HG03565 (cell line): ENCODE results near the gene HS2ST1.

Experiments used
- ATAC-seq: cut with Tn5 transposase; IDR thresholded peaks from one replicate; pipeline ENCODE4 v1.9.1; 2021; ENCODE audit warnings: mild to moderate bottlenecking, moderate library complexity; ENCODE audit not compliant: unreplicated experiment

Gene HS2ST1

DNA sequence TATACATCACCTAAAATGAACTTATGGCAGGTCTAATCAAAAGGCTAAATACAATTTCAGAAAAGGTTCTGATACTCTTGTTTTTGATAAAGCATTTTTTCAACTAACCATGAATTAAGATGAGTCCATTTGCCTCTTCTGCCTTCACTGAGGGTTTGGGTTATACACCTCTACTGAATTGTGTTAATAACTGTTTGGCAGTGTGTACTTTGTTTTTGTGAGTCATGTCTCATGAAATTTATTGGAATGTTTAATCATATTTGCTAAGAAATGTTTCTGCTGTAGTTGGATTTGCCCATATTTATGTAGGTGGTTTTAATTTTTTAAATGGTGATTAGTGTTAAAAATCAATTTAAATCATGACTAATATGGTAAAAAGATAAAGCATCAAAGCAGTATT, 190.5 kb downstream of the HS2ST1 start:
- ATAC-seq, result no peak

DNA sequence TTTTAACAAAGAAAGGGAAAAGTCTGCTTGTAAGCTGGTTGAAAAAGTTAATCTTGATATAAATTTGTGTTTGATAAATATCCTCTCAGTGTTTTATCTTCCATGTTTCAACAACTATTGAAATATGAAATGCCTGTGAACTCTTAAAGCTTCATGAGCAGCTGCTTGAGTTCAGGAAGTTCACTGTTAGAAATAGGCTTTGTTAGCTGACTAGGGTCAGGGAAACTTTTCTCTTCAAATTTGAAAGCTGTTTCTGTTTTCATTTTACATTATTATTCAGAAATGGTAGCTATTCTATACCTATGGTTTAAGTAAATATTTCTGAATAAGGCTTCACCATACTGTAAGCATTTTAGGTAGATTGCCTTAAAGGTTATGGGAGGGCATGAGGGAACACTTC, 191.7 kb downstream of the HS2ST1 start:
- no peak for ATAC-seq

DNA sequence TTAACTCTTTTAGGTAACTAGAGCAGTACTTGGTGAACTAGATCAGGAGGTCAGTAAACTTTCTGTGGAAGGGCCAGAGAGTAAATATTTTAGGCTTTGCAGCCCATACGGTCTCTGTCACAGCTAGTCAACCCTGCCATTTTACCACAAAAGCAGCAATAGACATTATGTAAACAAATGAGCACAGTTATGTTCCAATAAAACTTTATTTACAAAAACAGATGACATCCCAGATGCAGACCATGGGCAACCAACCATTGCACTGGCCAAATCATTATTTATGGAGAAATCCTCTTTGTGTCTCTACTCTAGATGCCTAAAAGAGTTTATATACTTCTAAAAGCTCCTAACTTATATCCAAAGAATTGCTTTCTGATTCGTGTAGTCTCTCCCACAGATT, 192.4 kb downstream of the HS2ST1 start:
- ATAC-seq, result no peak

DNA sequence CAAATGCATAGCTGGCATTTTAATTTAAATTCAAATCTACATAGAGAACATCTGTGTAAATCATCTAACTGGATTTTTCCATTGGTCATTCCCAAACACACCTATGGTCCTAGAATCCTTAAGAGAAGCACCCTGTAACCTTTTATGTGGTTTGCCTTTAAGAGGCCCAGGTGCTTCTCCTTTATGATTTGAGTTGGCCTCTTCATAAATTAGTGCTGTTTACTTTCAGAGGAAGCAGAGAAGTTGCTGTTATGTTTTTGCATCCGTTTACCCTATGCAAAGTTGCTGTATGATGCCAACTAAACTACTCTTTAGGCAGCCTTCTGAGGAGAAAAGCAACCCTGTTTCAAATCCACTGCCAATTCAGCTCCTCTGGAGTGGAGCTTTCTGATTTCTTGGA, 193.8 kb downstream of the HS2ST1 start:
- ATAC-seq, result no peak

DNA sequence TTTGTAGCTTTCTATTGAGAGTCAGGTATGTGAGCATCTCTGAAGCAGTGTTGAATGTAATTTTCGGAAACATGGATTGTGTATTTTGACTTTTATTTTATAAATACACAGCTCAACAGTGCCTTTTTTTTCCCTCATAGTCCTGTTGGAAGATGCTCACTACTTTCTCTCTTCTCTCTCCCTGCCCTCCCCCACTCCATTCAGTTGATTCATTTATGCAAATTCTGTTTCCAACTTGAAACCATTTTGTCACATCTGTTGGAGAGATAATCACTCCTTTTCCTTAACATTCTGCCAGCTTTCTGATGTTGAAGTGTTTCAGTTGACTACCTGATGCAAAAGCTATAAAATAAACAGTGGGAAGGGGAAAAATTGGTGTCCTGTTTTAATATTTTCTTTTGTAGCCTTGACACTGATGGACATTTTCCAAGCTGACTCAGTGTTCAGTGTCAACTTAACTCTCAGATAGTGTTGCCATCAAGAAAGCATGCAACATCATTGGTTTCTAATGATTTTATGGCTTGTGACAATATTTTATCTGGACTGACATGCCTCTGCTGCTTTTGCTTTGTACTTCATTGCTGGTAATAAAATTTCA, 194.5 kb downstream of the HS2ST1 start:
- no peak for ATAC-seq

DNA sequence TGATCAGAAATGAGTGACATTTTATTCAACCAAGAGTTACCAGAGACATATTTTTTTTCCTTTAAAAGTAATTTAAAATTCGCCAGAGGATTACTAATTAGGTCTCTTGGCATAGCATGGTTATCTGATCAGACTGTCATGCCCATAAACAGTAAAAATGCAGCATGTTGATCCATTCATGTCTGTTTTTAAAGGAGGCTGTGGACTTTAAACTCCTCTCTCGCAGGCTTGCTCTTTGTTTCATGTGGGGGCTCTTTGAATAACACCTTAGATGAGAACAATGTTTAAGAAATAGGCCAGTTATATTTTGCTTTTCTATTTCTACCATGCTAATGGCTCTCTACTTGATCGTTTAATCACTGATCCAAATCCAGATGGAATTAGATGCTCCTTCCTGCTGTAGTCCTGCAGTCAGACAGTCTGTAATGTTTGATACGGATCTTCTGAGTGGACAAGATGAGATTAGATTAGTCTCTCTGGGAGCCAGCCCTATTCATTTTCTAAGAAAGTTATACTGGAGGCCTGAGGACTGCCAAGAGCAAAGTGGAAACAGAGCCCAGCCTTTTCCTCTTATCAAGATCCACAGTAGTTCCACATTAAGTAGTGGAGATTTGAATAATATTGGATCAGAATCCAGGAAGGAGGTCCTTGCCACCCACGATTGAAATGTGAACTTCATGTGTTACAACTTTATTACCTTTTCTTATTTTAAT, 197.4 kb downstream of the HS2ST1 start:
- ATAC-seq, result no peak

DNA sequence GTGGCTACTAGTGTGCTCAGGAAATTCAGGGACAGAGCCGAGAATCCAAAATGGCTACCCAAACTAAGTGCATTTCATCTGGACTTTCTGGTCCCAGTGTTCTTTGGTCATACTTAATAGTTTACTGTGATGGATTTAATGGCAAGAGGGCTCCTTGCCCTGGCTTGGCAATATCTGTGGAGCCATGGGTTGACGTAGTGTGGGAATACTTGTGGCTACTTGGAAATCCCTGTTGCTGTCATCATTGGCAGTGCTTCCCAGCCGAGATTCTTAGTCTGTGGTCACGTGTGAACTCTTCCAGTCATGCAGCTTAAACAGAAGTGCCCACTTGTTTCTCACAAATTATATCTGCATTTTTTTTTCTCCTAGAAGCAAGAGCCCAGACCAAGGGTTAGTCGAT, 198.9 kb downstream of the HS2ST1 start:
- no peak for ATAC-seq

DNA sequence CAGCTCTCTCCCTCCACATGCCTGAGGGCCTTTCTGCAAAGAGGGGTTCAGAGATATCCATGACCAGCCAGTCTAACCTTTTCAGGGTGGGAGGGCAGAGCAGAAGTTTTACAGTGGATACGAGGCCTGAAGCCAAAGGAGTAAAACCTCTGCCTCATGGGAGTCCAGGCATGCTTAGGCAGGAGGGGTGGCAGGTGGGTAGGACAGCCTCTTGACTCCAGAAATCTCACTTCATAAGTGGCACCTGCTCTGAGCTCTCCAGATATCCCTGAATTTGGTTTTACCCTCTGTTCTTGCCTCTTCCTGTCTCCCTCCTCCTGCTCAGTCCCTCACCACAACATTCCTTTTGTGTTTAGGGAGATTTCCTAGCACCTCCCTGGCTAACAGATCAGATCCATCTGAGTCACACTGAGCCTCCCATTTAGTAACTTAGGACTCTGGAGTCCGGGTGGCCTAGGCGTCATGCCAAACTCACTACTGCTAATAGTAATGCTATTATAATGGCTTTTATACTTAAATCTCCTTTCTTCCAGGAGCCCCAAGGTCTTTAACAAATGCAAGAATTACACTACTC, 201.0 kb downstream of the HS2ST1 start:
- ATAC-seq, result no peak

DNA sequence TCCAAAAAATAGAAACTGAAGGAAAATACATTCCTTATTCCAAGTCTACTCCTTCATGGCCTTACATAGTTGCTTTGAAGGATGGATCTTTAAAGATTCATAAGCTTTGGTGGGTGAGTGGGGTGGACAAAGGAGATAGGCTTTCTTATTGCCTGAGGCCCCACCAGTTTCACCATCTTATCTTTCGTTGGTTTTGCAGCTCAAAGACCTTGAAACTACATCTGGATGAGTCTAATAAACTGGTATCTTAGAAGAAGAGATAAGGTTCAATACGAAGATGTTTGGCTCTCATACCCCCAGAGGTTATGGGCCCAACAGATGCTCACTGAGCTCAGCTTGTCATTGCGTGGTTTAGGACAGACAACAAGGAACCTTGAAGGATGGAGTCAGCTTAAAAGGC, 201.5 kb downstream of the HS2ST1 start:
- ATAC-seq, result no peak

DNA sequence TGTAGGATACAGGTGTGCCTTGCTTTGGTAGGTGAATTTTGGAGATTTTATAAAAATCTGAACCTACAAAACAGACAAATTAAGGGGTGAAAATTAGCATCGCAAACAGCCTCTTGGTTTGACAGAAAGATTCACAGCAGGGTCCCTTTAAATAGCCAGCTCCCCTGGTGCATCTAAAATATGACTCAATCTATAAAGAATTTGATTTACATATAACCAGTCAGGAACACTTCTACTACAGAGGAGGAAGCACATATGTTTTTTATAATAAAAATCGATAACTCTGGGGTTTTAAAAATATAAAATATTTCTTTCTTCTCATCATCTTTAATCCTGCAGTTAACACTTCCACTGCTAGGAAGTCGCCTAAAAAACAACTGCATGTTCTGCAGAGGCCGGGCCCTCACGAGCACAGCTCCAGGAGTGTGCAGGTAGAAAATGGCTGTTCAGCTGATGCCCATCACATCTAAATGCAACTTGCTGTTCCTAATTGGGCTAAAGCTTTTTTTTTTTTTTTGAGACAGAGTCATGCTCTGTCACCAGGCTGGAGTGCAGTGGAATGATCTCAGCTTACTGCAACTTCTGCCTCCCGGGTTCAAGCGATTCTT, 203.4 kb downstream of the HS2ST1 start:
- ATAC-seq, result no peak

DNA sequence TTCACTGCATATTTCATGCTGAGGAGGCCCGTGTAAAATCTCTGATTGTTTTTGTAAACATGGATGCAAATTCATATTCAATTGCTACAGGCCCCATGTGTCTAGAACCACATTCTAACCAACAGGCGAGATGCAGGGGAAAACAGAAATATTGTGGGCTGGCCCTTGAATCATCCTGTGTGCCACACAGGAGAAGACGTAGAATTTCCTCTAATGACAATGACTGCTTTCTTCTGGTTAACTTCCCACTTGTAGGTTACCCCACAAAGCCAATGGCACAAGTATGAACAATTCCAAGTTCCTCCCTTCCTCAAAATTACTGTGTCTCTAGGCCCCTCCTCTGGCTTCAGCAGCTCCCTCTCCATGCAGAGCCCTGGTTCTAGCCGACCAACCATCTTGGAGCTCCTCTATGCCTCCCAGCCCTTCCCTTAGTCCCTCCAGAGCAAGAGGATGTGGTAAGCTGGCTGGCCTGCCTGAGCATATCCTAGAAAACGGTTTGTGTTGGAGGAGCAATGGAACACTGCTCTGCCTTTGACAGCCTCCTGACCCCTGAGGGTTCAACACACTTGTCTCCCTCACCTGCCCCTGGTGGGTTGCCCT, 205.2 kb downstream of the HS2ST1 start:
- no peak for ATAC-seq

DNA sequence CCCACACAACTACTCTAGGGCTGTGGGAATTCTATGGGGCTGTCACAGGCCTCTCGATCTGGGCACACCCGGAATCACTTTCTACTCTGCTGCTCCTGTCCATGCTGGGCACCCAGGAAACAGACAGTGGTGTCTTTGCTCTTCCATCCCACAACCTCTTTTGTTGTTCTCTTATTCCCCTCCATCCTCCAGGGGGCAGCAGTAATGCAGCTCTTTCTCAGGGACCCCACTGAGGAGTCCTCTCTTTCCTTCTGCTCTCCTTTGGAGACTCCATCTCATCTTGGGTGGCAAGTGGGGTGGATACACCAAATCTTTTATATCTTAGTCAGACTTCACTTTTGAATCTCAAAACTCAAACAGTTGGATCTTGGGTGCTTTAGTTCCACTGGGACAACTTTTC, 206.3 kb downstream of the HS2ST1 start:
- no peak for ATAC-seq

DNA sequence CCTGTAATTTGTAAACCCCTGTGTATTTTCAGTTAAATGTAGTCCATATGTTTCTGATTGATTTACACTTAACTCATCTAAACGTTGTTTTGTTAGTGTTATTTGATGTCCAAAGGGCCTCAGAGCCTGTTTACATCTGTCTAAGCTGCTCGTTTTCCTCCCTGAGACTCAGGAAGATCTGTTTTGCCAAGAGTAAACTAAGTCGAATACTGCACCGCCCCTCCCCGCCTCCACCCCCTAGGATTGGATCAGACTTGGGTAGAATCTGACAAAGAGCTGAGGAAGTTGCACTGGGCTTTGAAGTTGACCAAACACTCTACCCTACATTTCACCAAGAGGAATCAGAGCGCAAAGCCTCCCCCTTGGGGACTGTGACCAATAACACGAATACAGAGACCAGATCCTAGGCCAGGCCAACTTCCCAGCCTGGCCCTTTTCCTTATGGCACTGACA, 207.3 kb downstream of the HS2ST1 start:
- no peak for ATAC-seq

DNA sequence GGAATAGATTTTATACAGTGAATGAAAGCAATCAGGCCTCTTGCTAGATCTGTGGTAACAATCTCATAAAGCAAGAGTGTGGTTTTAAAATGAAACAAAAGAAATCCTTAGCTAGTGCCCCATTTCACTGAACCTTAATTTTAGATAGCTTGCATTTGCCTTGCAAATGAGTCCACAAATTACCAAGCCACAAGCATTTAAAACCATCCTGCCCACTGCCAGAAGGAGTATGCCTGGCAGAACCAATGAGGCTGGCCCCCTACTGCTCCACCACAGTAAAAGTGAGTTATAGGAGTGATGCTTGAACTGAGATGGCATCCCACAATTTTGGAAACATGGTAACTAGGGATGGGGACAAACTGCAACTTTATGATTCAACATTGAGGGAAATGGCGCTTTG, 207.8 kb downstream of the HS2ST1 start:
- ATAC-seq, result no peak

DNA sequence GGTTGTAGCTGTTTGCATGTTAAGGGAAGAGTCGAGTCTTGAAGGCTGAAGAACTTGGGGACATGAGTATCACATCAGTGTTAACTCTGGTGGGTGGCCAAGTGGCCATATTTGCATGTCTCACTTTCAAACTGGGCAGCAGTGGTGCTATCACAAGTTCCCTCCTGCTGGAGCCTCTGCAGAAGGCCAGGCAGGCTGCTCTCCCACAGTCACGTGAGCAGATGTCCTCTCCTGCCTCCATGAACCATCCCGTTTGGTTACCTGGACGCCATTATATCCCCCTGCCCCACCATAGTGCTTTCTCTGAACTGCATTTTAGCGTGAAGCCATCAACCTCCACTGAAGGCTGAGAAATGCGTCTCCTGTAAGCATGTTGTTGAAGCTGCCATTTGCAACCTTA, 209.2 kb downstream of the HS2ST1 start:
- no peak for ATAC-seq

DNA sequence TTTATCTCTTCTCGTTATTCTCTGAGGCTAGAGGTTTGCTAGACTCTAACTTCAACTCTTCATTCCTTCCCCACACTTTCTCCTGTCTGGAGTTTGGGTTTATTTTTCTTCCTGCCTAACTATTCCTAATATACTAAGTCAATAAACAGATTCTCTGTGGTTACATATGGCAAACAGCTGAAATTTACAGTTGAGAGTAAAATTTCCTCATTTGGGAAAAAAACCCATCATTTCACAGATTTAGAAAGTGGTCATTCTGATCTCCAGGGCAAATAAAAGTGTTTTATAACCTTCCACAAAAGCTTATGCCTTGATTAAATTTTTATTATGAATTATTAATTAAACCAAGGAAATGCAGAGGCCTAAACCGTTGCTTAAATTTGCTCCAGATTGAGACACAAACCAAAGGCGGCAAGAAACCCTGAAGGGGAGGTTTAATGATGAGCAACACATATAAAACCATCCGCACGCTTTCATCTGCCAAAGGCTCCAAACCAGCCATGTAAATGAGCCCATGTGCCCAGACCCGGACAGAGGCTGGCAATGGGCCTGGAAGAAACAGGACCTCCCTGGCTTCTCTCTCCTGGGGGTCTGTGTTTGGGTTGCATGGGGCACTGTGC, 212.6 kb downstream of the HS2ST1 start:
- ATAC-seq, result no peak

DNA sequence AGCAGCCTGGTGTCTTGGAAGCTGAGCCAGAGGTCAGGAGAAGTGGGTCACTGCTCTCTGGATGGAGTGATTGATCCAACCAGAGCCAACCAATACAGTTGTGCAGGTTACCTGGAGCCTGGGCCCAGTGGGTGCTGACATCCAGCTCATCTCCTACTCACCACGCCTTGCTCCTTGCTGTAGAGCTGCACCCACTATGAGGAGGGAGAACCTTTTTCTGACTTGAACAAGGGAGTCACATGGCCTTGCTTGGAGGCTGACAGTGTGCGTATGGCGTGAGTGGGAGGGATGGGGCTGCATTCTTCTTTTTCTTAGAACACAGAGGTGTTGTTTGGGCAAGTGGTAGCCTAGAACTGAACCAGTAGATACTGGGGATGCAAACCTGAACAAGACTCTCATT, 213.1 kb downstream of the HS2ST1 start:
- no peak for ATAC-seq

DNA sequence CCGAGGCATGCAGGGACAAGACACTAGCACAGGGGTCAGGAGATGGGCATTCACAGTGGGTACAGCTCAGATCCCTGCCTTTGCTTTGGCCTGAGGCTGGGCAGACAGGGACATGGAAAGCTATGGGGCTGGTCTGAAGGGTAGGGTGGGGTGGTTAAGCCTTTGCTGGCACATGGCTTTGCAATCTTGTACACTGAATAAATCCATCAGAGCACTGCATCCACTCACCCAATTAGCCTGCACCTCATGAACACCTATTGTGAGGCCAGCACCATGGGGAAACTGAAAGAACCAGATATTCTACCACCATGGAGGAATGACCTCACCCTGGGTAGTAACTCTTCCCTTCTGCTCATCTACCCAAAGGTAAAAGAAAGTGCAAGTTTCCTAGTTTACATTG, 214.6 kb downstream of the HS2ST1 start:
- no peak for ATAC-seq

DNA sequence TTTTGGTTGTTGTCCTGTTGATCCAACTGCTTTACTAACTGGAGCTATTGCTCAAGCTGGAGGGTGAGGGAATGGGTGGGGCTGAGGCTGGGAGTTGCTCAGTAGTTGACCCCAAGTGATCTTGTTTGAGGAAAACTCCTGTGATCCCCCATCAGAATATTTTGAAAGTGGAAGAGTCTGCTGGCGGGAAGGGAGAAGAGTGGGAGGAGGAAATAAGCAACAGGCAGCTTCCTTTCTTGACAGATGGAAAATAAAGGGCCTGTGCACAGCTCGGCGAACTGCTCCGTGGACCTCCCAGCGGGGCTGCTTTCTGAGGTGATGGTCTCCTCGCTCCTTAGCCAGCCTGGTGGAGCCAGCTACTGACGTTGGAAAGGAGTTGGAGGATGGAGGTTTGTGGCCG, 215.2 kb downstream of the HS2ST1 start:
- no peak for ATAC-seq

DNA sequence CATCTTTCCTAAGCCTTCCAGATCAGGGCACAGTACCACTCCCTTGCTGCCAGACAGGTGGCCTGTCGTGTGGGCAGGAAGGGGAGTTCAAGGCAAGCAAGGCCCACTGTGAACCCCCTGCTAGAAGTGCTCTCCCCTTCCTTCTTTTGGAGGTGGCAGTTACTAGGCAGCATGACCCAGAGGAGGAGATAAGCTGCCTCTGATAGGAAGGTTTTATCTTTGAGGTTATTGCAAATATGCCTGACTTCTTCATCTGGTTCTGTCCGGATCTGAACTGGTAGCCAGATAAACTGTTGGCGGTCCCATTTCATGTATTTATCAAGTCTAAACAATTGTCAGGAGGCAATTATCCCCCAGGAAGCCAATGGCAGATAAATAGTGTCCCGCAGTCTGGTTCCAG, 216.0 kb downstream of the HS2ST1 start:
- ATAC-seq, result no peak

DNA sequence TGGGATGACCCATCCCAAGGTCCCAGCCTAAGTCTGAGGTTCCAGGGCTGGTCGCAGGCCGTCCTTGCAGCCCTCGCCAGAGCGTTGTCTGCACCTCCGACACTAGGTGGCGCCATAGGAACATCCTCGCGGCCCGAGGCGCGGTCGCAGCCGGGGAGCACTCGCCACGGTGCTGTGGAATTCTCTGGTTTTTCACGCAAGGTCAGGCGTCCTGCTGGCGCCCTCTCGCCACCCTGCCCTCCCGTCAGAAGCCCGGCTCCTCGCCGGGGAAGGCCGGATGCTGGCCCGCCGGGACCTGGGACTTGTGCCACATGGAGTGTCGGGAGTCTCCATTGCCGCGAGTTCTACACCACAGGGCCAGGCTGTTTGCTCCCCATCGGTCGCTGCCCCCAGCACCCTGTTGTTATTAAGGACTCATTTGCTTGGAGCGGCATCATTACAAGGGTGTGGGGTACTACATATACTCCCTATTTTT, 217.4 kb downstream of the HS2ST1 start:
- ATAC-seq, result peak; percentile 96
